H1 (cell line): ENCODE data around the gene TMEM163. TPM values are rescaled to one million over a fixed set of nuclear protein-coding genes. Genes with fewer than 3 reads are reported as not detected.

Source experiments
- CTCF ChIA-PET: fragments of 300-600 bp; sonication (Branson Sonifier 250); formaldehyde crosslinking; loops from one replicate; lab custom pipeline; 2021; ENCODE audit not compliant: partially characterized antibody; lab: Charles Lee
- POLR2A ChIA-PET: fragments of 300-600 bp; sonication (Branson Sonifier 250); formaldehyde crosslinking; loops from one replicate; lab custom pipeline; 2021; ENCODE audit warnings: inconsistent platforms; ENCODE audit not compliant: partially characterized antibody; lab: Charles Lee
- DNase-seq, 2 experiments: peaks; one replicate each; pipeline versions ENCODE4 v3.0.0 to v3.0.0-alpha.2; 2010 to 2022; ENCODE audit warnings: low spot score in 2 of 2, low read depth in 1 of 2, mixed read lengths in 1 of 2
- FAIRE-seq: peaks from 2 replicates; lab custom pipeline; 2011; peaks lifted over from hg19 to GRCh38; lab: Jason Lieb, UNC
- H2AFZ ChIP-seq: 2 replicates; pipeline ENCODE4 v1.8.1; 2012; ENCODE audit warnings: low read length, inconsistent platforms
- H2AK5ac ChIP-seq: 2 replicates; pipeline ENCODE4 v1.6.1; 2013; ENCODE audit warnings: low read depth, low read length
- H2BK120ac ChIP-seq: replicated peaks from 2 replicates; pipeline ENCODE3; 2013; ENCODE audit warnings: low read depth, low read length, inconsistent platforms
- H2BK12ac ChIP-seq: 2 replicates; pipeline ENCODE4 v1.6.1; 2013; ENCODE audit warnings: low read depth, low read length
- H2BK15ac ChIP-seq: 2 replicates; pipeline ENCODE4 v1.6.1; 2013; ENCODE audit warnings: low read length
- H2BK20ac ChIP-seq: 2 replicates; pipeline ENCODE4 v1.6.1; 2013; ENCODE audit warnings: low read length
- H2BK5ac ChIP-seq: 2 replicates; pipeline ENCODE4 v1.6.1; 2013; ENCODE audit warnings: low read depth, low read length
- H3K14ac ChIP-seq: 2 replicates; pipeline ENCODE4 v1.6.1; 2013; ENCODE audit warnings: inconsistent platforms; ENCODE audit not compliant: insufficient read length
- H3K18ac ChIP-seq: 2 replicates; pipeline ENCODE4 v1.6.1; 2013; ENCODE audit warnings: low read length; ENCODE audit errors: extremely low read depth
- H3K23ac ChIP-seq: 2 replicates; pipeline ENCODE4 v1.6.1; 2013; ENCODE audit warnings: inconsistent platforms; ENCODE audit not compliant: insufficient read length
- H3K23me2 ChIP-seq: 2 replicates; pipeline ENCODE4 v1.6.1; 2013; ENCODE audit warnings: low read depth, low read length
- H3K27ac ChIP-seq: 2 replicates; pipeline ENCODE4 v1.6.1; 2011; ENCODE audit warnings: low read depth, low read length, inconsistent platforms
- H3K27me3 ChIP-seq, 4 experiments: replicated peaks in 1 of 4; 1 replicate in 1 of 4; 2 replicates in 3 of 4; pipeline versions ENCODE4 v1.6.1 to v1.8.1; 2011 to 2013; ENCODE audit warnings: low read length in 3 of 4, mild to moderate bottlenecking in 3 of 4, inconsistent platforms in 2 of 4, mixed read lengths in 2 of 4, moderate library complexity in 1 of 4; ENCODE audit not compliant: control insufficient read depth in 3 of 4, insufficient read depth in 3 of 4; ENCODE audit errors: extremely low read depth in 1 of 4
- H3K36me3 ChIP-seq, 4 experiments: 2 replicates each; pipeline versions ENCODE4 v1.6.1 to v1.8.1; 2011 to 2013; ENCODE audit warnings: mild to moderate bottlenecking in 4 of 4, low read length in 3 of 4, moderate library complexity in 2 of 4, control low read depth in 1 of 4, inconsistent platforms in 1 of 4; ENCODE audit not compliant: insufficient read depth in 4 of 4, control insufficient read depth in 2 of 4
- H3K4ac ChIP-seq: replicated peaks from 2 replicates; pipeline ENCODE3; 2013; ENCODE audit warnings: low read length, low read depth, mixed read lengths, inconsistent platforms; ENCODE audit not compliant: insufficient read length
- H3K4me1 ChIP-seq, 4 experiments: replicated peaks in 1 of 4; 1 replicate in 1 of 4; 2 replicates in 3 of 4; pipeline versions ENCODE4 v1.6.1 to v1.8.1; 2011 to 2013; ENCODE audit warnings: low read length in 3 of 4, inconsistent platforms in 2 of 4, mixed read lengths in 1 of 4; ENCODE audit not compliant: insufficient read depth in 4 of 4, control insufficient read depth in 3 of 4
- H3K4me2 ChIP-seq, 2 experiments: 2 replicates each; pipeline versions ENCODE4 v1.6.1 to v1.8.1; 2011 to 2013; ENCODE audit warnings: low read depth in 2 of 2, low read length in 2 of 2, control low read depth in 1 of 2, inconsistent platforms in 1 of 2, mild to moderate bottlenecking in 1 of 2; ENCODE audit not compliant: insufficient read depth in 1 of 2
- H3K4me3 ChIP-seq, 4 experiments: fragments of 200-600, 300-600 bp in 1 of 4; sonication (generic), shearing (Covaris generic), sonication (Bioruptor Twin) in 1 of 4; 2 replicates each; pipeline versions ENCODE4 v1.5.1 to v1.8.1; 2011 to 2016; ENCODE audit warnings: low read length in 4 of 4, low read depth in 3 of 4, control low read depth in 2 of 4, inconsistent platforms in 2 of 4, mild to moderate bottlenecking in 2 of 4, mixed read lengths in 1 of 4, moderate library complexity in 1 of 4; ENCODE audit not compliant: insufficient read depth in 2 of 4; ENCODE audit errors: extremely low read depth in 1 of 4
- H3K56ac ChIP-seq: replicated peaks from 2 replicates; pipeline ENCODE3; 2013; ENCODE audit warnings: low read depth, mild to moderate bottlenecking, mixed read lengths, low read length, inconsistent platforms; ENCODE audit not compliant: insufficient read length
- H3K79me1 ChIP-seq: 2 replicates; pipeline ENCODE4 v1.6.1; 2013; ENCODE audit warnings: low read depth, low read length, control low read depth
- H3K79me2 ChIP-seq, 2 experiments: 2 replicates each; pipeline versions ENCODE4 v1.6.1 to v1.8.1; 2012 to 2013; ENCODE audit warnings: low read length in 2 of 2, mild to moderate bottlenecking in 2 of 2, inconsistent platforms in 1 of 2; ENCODE audit not compliant: insufficient read depth in 2 of 2, control insufficient read depth in 1 of 2
- H3K9ac ChIP-seq, 4 experiments: replicated peaks in 1 of 4; 1 replicate in 1 of 4; 2 replicates in 3 of 4; pipeline versions ENCODE4 v1.6.1 to v1.8.1; 2011 to 2013; ENCODE audit warnings: low read depth in 3 of 4, low read length in 3 of 4, control low read depth in 2 of 4, mild to moderate bottlenecking in 2 of 4, moderate library complexity in 2 of 4, inconsistent platforms in 1 of 4; ENCODE audit errors: extremely low read depth in 1 of 4
- H3K9me3 ChIP-seq, 2 experiments: 2 replicates each; pipeline versions ENCODE4 v1.6.1 to v1.8.1; 2012 to 2013; ENCODE audit warnings: mild to moderate bottlenecking in 2 of 2, moderate library complexity in 2 of 2, control low read depth in 1 of 2, inconsistent platforms in 1 of 2, low read depth in 1 of 2, low read length in 1 of 2, mixed read lengths in 1 of 2; ENCODE audit not compliant: insufficient read depth in 2 of 2
- H4K20me1 ChIP-seq, 2 experiments: replicated peaks in 1 of 2; 2 replicates each; pipeline versions ENCODE3 to v1.8.1; 2011 to 2013; ENCODE audit warnings: inconsistent platforms in 2 of 2, low read length in 2 of 2, mild to moderate bottlenecking in 1 of 2; ENCODE audit not compliant: insufficient read depth in 2 of 2, control insufficient read depth in 1 of 2
- H4K5ac ChIP-seq: 2 replicates; pipeline ENCODE4 v1.6.1; 2013; ENCODE audit warnings: low read length, low read depth, mixed read lengths, inconsistent platforms; ENCODE audit not compliant: insufficient read length
- H4K8ac ChIP-seq: 2 replicates; pipeline ENCODE4 v1.8.0; 2013; ENCODE audit warnings: mild to moderate bottlenecking, moderate library complexity, low read length, inconsistent platforms; ENCODE audit not compliant: insufficient read depth; ENCODE audit errors: extremely low read depth
- H4K91ac ChIP-seq: replicated peaks from 2 replicates; pipeline ENCODE3; 2013; ENCODE audit warnings: low read length, mixed read lengths, inconsistent platforms; ENCODE audit not compliant: insufficient read length
- JUN ChIP-seq: IDR thresholded peaks from 2 replicates; pipeline ENCODE4 v1.6.1; 2011; ENCODE audit warnings: low read depth, mild to moderate bottlenecking, improper control_type of control experiment, low read length
- SP2 ChIP-seq: IDR thresholded peaks from 2 replicates; pipeline ENCODE4 v1.6.1; 2012; ENCODE audit warnings: mild to moderate bottlenecking, low read length, inconsistent platforms
- SRF ChIP-seq: IDR thresholded peaks from 2 replicates; pipeline ENCODE4 v1.6.1; 2011; ENCODE audit warnings: mild to moderate bottlenecking, low read depth, low read length, moderate library complexity
- WGBS, 2 experiments: shearing (Covaris generic) in 1 of 2; methylation state at CpG; one replicate each; pipeline versions ENCODE4 v1.1.6 to v1.1.7; 2013 to 2015; ENCODE audit warnings: low lambda C conversion rate in 2 of 2, mixed read lengths in 2 of 2, inconsistent platforms in 1 of 2, low coverage in 1 of 2, missing lambda C conversion rate in 1 of 2; ENCODE audit not compliant: insufficient replicate concordance in 2 of 2, insufficient coverage in 1 of 2, insufficient read length in 1 of 2; ENCODE audit errors: extremely low coverage in 1 of 2, missing lambda C conversion rate in 1 of 2; 5-methylcytosine and 5-hydroxymethylcytosine counted together
- polyA plus RNA-seq, 7 experiments: library from polyadenylated mRNA; depleted of rRNA in 3 of 7; stranded (reverse) in 5 of 7; unstranded in 2 of 7; fragments of >200 nt in 5 of 7; fragments of 200-250 nt in 2 of 7; gene quantifications; 1 replicate in 5 of 7; 2 replicates in 1 of 7; 4 replicates in 1 of 7; pipeline versions ENCODE4 v1.2.1 to v1.2.3, GENCODE V29; 2011 to 2013; ENCODE audit warnings: missing spikeins in 2 of 7, mixed read lengths in 2 of 7
- total RNA-seq: library from RNA; stranded (reverse); fragmentation: NEBNext Ultra II Directional; extraction: Animal tissue kit (Norgen Biotek cat#: 25700); gene quantifications from 2 replicates; pipeline ENCODE4 v1.2.1, GENCODE V29; 2021

The TMEM163 gene
- total and polyA plus RNA-seq, 2 of the 8 experiments (the other 6 are each of a cell fraction or from before 2014, with no cell fraction given) = 2.8 to 3.2 TPM

DNA sequence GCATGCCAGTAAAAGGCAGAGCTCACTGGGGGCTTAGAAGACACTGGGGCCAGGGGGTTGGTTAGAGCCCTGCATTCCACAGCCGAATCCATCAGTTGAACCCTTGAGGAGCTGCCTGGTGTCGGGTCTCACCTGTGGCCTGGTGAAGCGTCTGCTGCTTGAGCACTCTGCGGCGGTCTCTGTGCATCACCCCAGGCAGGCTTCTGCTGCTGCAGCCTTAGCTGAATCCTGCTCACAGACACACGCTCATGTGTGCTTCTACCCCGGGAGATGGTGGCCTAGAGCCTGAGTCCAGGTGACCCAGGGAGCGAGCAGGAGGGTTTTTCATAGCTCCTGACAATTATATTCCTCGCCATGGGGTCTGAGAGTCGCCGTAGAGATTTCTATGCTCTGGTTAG, 272.8 kb downstream of the TMEM163 start:
- Histone ChIP-seq H2BK5ac (no peak overlapping the region), H2BK15ac (no peak overlapping the region), H4K20me1 (peaks cover 0 to 1% of the 10 kb centered on the region in 2 experiments), H2AFZ (no peak overlapping the region), H3K56ac (no peak overlapping the region), H3K9ac (no peak overlapping the region), H4K8ac (no peak overlapping the region), H2BK120ac (no peak overlapping the region), H4K91ac (no peak overlapping the region), H3K9me3 (no peaks in the 10 kb centered on the region), H3K4ac (no peak overlapping the region), H3K27ac (no peak overlapping the region), H3K79me1 (no peaks in the 10 kb centered on the region), H2BK12ac (no peak overlapping the region), H3K27me3 (no peaks in the 10 kb centered on the region), H3K23ac (no peak overlapping the region), H2AK5ac (no peak overlapping the region), H3K4me3 (no peak overlapping the region), H3K79me2 (no peaks in the 10 kb centered on the region), H3K4me1 (no peaks in the 10 kb centered on the region; a peak in 1 of 7 replicates)
- POLR2A ChIA-PET = no interaction called here
- CTCF ChIA-PET = interaction anchor here (0.5 to 9.3 kb wide), 9 partner anchors 7 to 311 kb away, joined by 3 to 132 read pairs (median 5); no protein-coding TSS in a partner anchor
- DNase-seq = no peak
- no peak for FAIRE-seq
- 97% methylated on average over 11 of the region's 11 CpGs; no CpG with 5 or more reads in 1 of the 2 experiments for WGBS, 2 experiments
- TF ChIP-seq SRF (no peak), SP2 (no peak), JUN (no peak)
- TF ChIP-seq, all 59 proteins: peak for 0
- no peak overlapping the region for H3K18ac ChIP-seq
- H3K14ac ChIP-seq = no peak overlapping the region
- H3K4me2 ChIP-seq = no peak overlapping the region
- H2BK20ac ChIP-seq = no peak overlapping the region
- H4K5ac ChIP-seq = no peak overlapping the region
- H3K36me3 ChIP-seq = no peaks in the 10 kb centered on the region; a peak in 1 of 8 replicates
- H3K23me2 ChIP-seq = peaks cover 2% of the 10 kb centered on the region; the same call in 1 of the 2 replicates
